Activated CD4-positive, alpha-beta T cell treated with anti-CD3 and anti-CD28 coated beads, Interleukin-10, Interleukin-2, amounts not matched to agents 100 ng/mL and 50 ng/mL, durations not matched to agents 16 hours and 8 hours (primary cell): Measurements from ENCODE around the gene STK11IP.

Experiments
- DNase-seq: peaks from one replicate; pipeline ENCODE4 v3.0.0-alpha.2; 2020

The STK11IP gene

DNA sequence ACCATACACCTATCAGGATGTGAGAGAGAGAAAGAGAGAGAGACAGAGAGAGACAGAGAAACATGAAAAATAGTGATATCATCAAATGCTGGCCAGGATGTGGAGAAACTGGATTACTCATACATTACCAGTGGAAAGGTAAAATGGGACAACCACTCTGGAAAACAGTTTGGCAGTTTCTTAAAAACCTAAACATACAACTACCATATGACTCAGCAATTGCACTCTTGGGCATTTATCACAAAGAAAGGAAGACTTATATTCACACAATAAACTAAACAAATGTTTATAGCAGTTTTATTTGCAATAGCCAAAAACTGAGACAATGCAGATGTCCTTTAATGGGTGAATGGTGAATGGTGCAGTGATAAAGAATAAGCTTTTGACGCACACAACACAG is 58.9 kb downstream of the STK11IP start:
- no peak for DNase-seq

DNA sequence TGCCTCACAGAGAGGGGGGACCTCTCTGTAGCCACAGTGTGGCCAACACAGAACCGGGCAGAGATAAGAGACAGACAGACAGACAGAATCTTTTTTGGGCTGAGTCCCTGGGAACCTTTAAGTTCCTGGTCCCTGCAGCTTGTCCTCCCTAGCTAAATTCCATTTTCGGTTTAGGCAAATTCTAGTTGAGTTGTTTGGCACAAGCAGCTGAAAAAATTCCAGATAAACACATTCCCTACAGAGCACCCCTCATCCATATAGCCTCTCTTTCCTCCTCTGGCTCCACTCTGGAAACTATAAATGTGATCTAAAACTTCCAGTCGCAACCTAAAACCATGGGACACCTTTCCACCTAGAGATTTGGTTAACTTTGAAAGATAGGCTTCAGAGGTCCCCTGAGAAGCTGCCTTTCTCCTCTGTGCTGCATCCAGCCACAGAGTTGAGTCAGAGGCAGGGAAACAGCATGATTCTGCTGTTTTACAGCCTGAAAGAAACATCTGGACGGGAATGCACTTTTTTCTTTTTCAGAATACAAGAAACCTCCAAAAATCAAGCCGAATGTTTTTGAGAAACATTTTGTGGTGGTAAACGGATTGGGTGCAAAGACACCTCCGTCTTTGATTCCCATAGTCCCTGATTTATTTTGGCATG is 60.7 kb downstream of the STK11IP start:
- no peak for DNase-seq

DNA sequence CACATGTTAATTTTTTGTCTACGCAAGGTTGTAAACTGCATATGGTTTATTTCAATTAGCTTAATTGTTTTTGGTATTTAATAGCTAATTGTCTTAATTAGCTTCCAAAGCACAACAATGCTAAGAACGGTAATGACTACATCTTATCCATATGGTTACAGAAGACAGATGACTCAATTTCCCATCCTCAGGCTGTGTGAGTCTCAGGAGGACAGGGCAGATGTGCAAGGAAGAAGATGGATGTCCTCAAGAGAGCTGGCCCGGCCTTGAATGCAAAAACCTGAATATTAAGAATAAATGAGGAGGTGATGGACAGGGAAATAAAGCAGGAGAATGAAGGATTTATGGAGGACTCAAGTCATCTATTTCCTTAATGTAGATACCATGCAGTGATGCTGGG is 61.2 kb downstream of the STK11IP start:
- no peak for DNase-seq

DNA sequence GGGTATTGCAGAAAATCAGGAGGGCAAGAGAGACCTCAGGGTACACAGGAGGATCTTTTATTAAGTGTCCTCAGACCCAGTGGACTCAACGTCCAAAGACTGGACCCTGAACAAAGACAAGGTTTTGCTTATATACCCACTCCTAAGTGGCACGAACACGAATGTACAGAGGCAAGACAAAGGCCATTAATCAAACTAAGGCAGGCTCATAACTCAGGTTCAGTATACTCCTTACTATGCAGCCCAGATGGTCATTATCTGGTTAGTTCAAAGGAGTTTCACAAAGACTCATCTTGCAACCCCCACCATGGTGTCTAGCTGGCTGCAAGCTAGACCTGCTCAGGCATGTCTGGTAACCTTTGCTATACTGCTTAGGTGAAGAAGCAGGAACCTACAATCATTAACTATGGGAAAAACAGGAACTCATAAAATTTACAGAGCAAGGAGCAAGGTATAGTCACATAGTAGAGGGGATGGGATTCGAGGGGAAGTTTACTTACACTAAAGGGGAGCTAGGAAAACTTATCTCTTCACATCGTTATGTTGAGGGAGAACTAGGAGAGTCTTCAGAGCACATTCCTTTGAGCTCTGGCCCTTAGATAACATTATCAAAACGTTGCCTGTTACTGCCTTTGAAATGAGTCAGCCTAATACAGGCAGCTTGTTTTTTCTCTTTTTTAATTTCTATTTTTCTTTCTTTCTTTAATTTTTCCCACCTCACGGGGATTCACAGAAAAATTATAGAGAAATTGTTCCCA is 63.7 kb downstream of the STK11IP start:
- DNase-seq: no peak

DNA sequence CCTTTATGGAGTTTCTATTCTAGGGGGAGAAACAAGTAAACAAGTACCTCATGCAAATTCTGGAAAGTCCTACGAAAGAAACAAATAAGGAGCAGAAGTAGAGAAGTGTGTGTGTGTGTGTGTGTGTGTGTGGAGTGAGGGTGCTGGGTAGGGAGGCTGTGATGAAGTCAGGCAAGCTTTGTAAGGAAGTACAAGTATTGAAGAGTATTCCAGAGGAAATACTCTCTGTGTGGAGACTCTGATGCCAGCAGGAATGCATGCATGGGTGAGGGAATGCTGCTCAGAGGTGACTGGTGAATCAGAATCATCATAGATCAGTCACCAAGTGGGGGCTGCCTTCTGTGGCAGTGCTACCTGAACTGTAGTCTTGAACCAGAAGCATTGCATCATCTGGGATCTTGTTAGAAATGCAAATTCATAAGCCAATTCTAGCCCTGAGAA is 64.3 kb downstream of the STK11IP start:
- DNase-seq: no peak

DNA sequence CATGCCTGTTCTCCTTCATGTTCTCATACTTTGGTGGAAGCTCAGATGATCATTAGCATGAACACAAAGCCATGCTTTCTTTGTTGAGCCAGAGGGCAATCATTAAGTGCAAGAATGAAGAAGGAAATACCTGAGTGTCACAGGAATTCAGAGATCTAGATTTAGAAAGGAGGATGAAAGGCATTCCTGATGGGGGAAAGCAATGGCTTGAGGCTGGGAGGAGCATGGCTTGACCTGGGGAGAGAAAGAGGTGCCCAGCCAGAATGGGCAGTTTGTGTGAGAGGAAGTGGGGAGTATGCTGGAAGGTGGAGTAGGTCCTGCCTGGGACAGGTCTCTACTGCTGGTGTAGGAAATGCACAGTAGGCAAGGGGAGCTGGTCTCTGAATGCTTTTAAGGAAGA is 64.9 kb downstream of the STK11IP start:
- DNase-seq: no peak

DNA sequence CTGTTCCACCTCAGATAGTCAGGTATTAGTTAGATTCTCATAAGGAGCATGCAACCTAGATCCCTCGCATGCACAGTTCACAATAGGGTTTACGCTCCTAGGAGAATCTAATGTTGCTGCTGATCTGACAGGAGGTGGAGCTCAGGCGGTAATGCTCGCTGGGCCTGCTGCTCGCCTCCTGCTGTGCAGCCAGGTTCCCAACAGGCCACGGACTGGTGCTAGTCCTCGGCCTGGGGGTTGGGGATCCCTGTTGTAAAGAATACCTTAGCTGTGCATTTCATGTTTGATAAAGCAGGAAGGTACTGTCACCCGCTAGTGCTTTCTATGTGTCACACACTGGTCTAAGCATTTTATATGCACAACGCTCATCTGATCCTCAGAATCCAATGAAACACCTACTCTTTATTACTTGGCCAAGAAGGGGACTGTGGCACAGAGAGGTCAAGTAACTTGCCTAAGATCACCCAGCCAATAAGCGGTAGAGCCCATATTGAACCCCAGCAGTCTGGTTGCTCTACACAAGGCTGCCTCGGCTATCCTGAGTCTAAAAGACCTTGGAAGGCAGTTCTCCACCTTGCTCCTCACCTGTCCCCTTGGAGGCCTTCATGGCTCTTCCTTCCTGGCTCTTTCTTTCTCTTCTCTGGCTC is 65.6 kb downstream of the STK11IP start:
- DNase-seq: no peak

DNA sequence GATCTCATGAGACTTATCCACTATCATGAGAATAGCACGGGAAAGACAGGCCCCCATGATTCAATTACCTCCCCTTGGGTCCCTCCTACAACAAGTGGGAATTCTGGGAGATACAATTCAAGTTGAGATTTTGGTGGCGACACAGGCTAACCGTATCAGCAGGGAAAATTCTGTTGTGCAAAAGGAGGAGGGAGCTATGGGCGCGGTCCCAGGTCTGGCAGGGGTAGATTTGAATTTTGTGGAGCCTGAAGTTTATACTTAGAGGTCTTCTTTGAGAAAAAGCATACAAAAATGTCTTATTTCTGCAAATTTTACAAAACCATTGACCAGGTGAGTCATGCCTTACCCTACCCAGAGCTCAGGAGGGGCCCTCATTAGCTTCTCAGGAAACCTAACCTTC is 66.4 kb downstream of the STK11IP start:
- DNase-seq: no peak

DNA sequence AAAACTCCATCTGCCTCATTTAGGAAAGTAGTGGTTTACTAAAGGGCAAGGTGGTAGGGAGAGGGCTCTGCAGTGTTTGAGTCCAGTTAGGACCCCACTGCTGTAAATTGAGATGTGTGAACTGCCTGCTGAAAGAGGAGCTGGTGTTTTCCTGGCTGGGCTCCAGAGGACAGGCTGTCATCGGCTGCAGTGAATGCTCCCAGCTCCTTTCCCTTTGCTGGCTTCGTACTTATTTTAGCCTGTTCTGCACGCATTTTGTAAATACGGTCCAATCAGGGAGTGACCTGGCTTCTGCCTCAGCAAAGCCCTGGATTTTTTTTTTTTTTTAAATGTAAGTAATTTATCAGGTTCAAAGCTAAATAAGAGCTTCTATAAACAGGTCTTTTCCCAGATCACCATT is 67.3 kb downstream of the STK11IP start:
- no peak for DNase-seq

DNA sequence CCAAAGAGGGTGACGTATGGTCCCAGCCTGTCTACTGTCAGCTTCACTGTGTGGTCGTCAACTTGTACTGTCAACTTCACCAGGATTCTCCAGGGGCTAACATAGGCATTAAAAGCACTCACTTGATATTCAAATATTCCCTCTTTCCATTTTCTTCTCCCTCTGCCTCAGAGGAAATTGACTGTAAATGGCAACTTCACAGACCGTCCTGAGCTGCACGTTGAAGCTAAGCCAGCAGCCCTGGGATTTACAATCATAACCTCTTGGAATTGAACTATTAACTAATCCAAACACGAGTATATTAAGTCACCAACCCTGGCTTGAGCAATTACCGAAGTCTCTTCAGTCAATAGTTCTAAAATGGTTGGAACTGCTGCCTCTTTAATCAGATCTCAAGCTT is 68.3 kb downstream of the STK11IP start:
- DNase-seq: no peak
